Measurements from ENCODE around the gene RNF167.

Gene RNF167

GRCh38 chr17:4986951-4987766, 47.1 kb downstream of the RNF167 start, which contains the start of gene CAMTA2:
Gene CAMTA2 (minus strand): TSS chr17:4987675. CDS start chr17:4986222, 1,453 bp downstream.
- peak; percentile 66 for DNase-seq

GRCh38 chr17:4987767-4988567, 47.9 kb downstream of the RNF167 start:
- DNase-seq, result no peak

- no peak for DNase-seq
These were observed 54.1 kb downstream of the RNF167 start for GRCh38 chr17:4994081-4994595.
